Sciatic nerve (tissue), 2 donors: ENCODE measurements around the gene MAN2A1. TPM values are rescaled to one million over a fixed set of nuclear protein-coding genes. Genes with fewer than 3 reads are reported as not detected.

Experiments used
- ATAC-seq: fragments of 200-7000 bp; cut with Tn5 transposase; one replicate; pipeline ENCODE4 v1.9.1; 2020; ENCODE audit warnings: mild to moderate bottlenecking, moderate library complexity
- DNase-seq: peaks from one replicate; pipeline ENCODE4 v3.0.0-alpha.2; 2020; ENCODE audit warnings: low spot score
- intact Hi-C: fragments of 100-400 bp; cut with DNase I; formaldehyde crosslinking; loops from one replicate; pipeline ENCODE4 v1.14.2; 2022
- total RNA-seq: library from RNA; stranded (reverse); fragmentation: NEBNext Ultra II Directional; extraction: Animal tissue kit (Norgen Biotek cat#: 25700); gene quantifications from one replicate; pipeline ENCODE4 v1.2.1, GENCODE V29; 2021
- donor health status: DM: no; HTN: no; CAD: no.
- donor health status: DM: no; HTN: no; CAD: no.

The MAN2A1 gene
- total RNA-seq, 1 donor from 2014 or later: 45.2 TPM

- intact Hi-C loops: no loop called here
- no peak for ATAC-seq
- no peak for DNase-seq
Measured at GRCh38 chr5:109703166-109703565, 13.4 kb downstream of the MAN2A1 start.

GRCh38 chr5:109703829-109704228 lies 14.1 kb downstream of the MAN2A1 start:
- intact Hi-C loops: no loop called here
- ATAC-seq (peak; percentile 70), DNase-seq (no peak)

GRCh38 chr5:109704282-109704952 lies 14.7 kb downstream of the MAN2A1 start:
- intact Hi-C loops: no loop called here
- peak; percentile 31 for ATAC-seq
- DNase-seq: no peak

- ATAC-seq (no peak), DNase-seq (no peak)
- intact Hi-C loops: no loop called here
Measured at GRCh38 chr5:109705596-109705995, 15.9 kb downstream of the MAN2A1 start.

- intact Hi-C loops: no loop called here
- no peak for ATAC-seq
Measured at GRCh38 chr5:109706095-109706494, 16.4 kb downstream of the MAN2A1 start.

GRCh38 chr5:109707531-109707930 lies 17.8 kb downstream of the MAN2A1 start:
- intact Hi-C loops: no loop called here
- no peak for ATAC-seq
- no peak for DNase-seq

More at GRCh38 chr5:109706095-109706494, 16.4 kb downstream of the MAN2A1 start:
- no peak for DNase-seq

GRCh38 chr5:109708813-109709212 lies 19.1 kb downstream of the MAN2A1 start:
- DNase-seq (no peak), ATAC-seq (no peak)
- intact Hi-C loops: no loop called here

- DNase-seq: no peak
- peak; percentile 32 for ATAC-seq
- intact Hi-C loops: no loop called here
Measured at GRCh38 chr5:109709225-109709624, 19.5 kb downstream of the MAN2A1 start.

- intact Hi-C loops: no loop called here
- no peak for DNase-seq
- ATAC-seq: no peak
Measured at GRCh38 chr5:109711673-109712072, 21.9 kb downstream of the MAN2A1 start.

GRCh38 chr5:109713453-109713852 lies 23.7 kb downstream of the MAN2A1 start:
- intact Hi-C loops: no loop called here
- DNase-seq: no peak
- peak; percentile 69 for ATAC-seq

- intact Hi-C loops: no loop called here
- ATAC-seq: peak; percentile 55
Measured at GRCh38 chr5:109714592-109714991, 24.9 kb downstream of the MAN2A1 start.

GRCh38 chr5:109718216-109718615 lies 28.5 kb downstream of the MAN2A1 start:
- intact Hi-C loops: no loop called here
- DNase-seq (no peak), ATAC-seq (no peak)

More at GRCh38 chr5:109714592-109714991, 24.9 kb downstream of the MAN2A1 start:
- DNase-seq: no peak

- DNase-seq: no peak
- ATAC-seq: no peak
- intact Hi-C loops: no loop called here
Measured at GRCh38 chr5:109718632-109719031, 28.9 kb downstream of the MAN2A1 start.

- ATAC-seq (no peak), DNase-seq (no peak)
- intact Hi-C loops: no loop called here
Measured at GRCh38 chr5:109719978-109720377, 30.3 kb downstream of the MAN2A1 start.

- no peak for ATAC-seq
- intact Hi-C loops: no loop called here
- DNase-seq: no peak
Measured at GRCh38 chr5:109721741-109722140, 32.0 kb downstream of the MAN2A1 start.

GRCh38 chr5:109723606-109724005 lies 33.9 kb downstream of the MAN2A1 start:
- ATAC-seq (no peak), DNase-seq (no peak)
- intact Hi-C loops: no loop called here

- DNase-seq (no peak), ATAC-seq (no peak)
- intact Hi-C loops: no loop called here
Measured at GRCh38 chr5:109725135-109725534, 35.4 kb downstream of the MAN2A1 start.

GRCh38 chr5:109739741-109740728 lies 50.3 kb downstream of the MAN2A1 start:
- DNase-seq (no peak), ATAC-seq (peak; percentile 38)
- intact Hi-C loops: no loop called here

- ATAC-seq (no peak), DNase-seq (no peak)
- intact Hi-C loops: no loop called here
Measured at GRCh38 chr5:109740966-109741365, 51.2 kb downstream of the MAN2A1 start.

GRCh38 chr5:109741390-109741789 lies 51.7 kb downstream of the MAN2A1 start:
- intact Hi-C loops: no loop called here
- DNase-seq (no peak), ATAC-seq (no peak)
